Fibroblast of skin of left biceps (primary cell): ENCODE measurements around the gene PEX26.
"Not testable (repeated sequence)": the region's sequence is repeated elsewhere in the genome, so short reads cannot be mapped to it uniquely, and the experiment has no call there.

Experiments
- DNase-seq, 2 experiments: peaks; one replicate each; pipeline ENCODE4 v3.0.0-alpha.2; 2013; ENCODE audit warnings: low read depth in 2 of 2

Gene PEX26

GRCh38 chr22:18119409-18120110, 41.8 kb downstream of the PEX26 start:
- no peak for DNase-seq

GRCh38 chr22:18120857-18121256, 43.1 kb downstream of the PEX26 start:
- DNase-seq, result no peak

- no peak for DNase-seq
These were observed 43.7 kb downstream of the PEX26 start for GRCh38 chr22:18121506-18121905.

- DNase-seq, result no peak
These were observed 44.3 kb downstream of the PEX26 start for GRCh38 chr22:18121954-18122554.

- DNase-seq, result not testable (repeated sequence)
These were observed 45.8 kb downstream of the PEX26 start for GRCh38 chr22:18123476-18124025.

- no peak for DNase-seq
These were observed 48.8 kb downstream of the PEX26 start for GRCh38 chr22:18126606-18127005.

GRCh38 chr22:18130018-18130417, 52.2 kb downstream of the PEX26 start:
- DNase-seq, result no peak

GRCh38 chr22:18130699-18131429, 53.1 kb downstream of the PEX26 start:
- no peak for DNase-seq

- DNase-seq, result no peak
These were observed 55.7 kb downstream of the PEX26 start for GRCh38 chr22:18133452-18133851.

- no peak for DNase-seq
These were observed 59.0 kb downstream of the PEX26 start for GRCh38 chr22:18136563-18137320.

GRCh38 chr22:18141004-18141403, 63.2 kb downstream of the PEX26 start:
- DNase-seq, result not testable (repeated sequence)

GRCh38 chr22:18144105-18144504, 66.3 kb downstream of the PEX26 start:
- no peak for DNase-seq

GRCh38 chr22:18145676-18146388, 68.0 kb downstream of the PEX26 start:
- no peak for DNase-seq

GRCh38 chr22:18146389-18146753, 68.6 kb downstream of the PEX26 start:
- no peak for DNase-seq

GRCh38 chr22:18147791-18148190, 70.0 kb downstream of the PEX26 start:
- DNase-seq, result no peak

GRCh38 chr22:18148293-18148965, 70.6 kb downstream of the PEX26 start:
- DNase-seq, result no peak

GRCh38 chr22:18152519-18152918, 74.7 kb downstream of the PEX26 start:
- no peak for DNase-seq

GRCh38 chr22:18154821-18155390, 77.1 kb downstream of the PEX26 start:
- no peak for DNase-seq
